ENCODE measurements around the gene FMNL1. TPM values are rescaled to one million over a fixed set of nuclear protein-coding genes. Genes with fewer than 3 reads are reported as not detected.

Gene FMNL1
- total RNA-seq, 1 donor from 2014 or later, result 2.4 TPM

- TF ChIP-seq EZH2 (IDR thresholded peaks at IDR 0.05) (no peak), CTCF (IDR thresholded peaks at IDR 0.05) (no peak)
Observed at GRCh38 chr17:45269912-45270311, 48.2 kb downstream of the FMNL1 start.

GRCh38 chr17:45270828-45271418 is 49.2 kb downstream of the FMNL1 start:
- no peaks in the 10 kb centered on the region for H3K79me2 ChIP-seq (ENCODE audit: low read depth)
- TF ChIP-seq EZH2 (IDR thresholded peaks at IDR 0.05) (no peak), CTCF (IDR thresholded peaks at IDR 0.05) (peak; percentile 83)
- H3K27me3 ChIP-seq, result no peaks in the 10 kb centered on the region
- no peaks in the 10 kb centered on the region for H3K9me3 ChIP-seq (ENCODE audit: low read depth)
- H3K4me1 ChIP-seq, result no peaks in the 10 kb centered on the region
- no peaks in the 10 kb centered on the region for H3K27me3 Mint-ChIP-seq (ENCODE audit: insufficient read depth, low read depth)
- DNase-seq (ENCODE audit: low spot score), result peak; percentile 71
- H3K27ac Mint-ChIP-seq, result no peak overlapping the region
- H3K27ac ChIP-seq, result no peak overlapping the region
- H3K4me3 Mint-ChIP-seq, result no peak overlapping the region
- H3K9ac ChIP-seq, result no peak overlapping the region
- H3K36me3 Mint-ChIP-seq, result peaks cover 27% of the 10 kb centered on the region
- peaks cover 9% of the 10 kb centered on the region for H3K4me1 Mint-ChIP-seq
- no peaks in the 10 kb centered on the region for H3K36me3 ChIP-seq
- no peaks in the 10 kb centered on the region for H4K20me1 ChIP-seq (ENCODE audit: low read depth)
- H3K4me3 ChIP-seq, result no peak overlapping the region
- no peak overlapping the region for H3K4me2 ChIP-seq
- no peaks in the 10 kb centered on the region for H3F3A ChIP-seq (ENCODE audit: low read depth)
- H2AFZ ChIP-seq (replicated peaks), result no peak overlapping the region
- H3K9me3 Mint-ChIP-seq, result no peaks in the 10 kb centered on the region

More at GRCh38 chr17:45269912-45270311, 48.2 kb downstream of the FMNL1 start:
- Histone ChIP-seq H3K4me3 (no peak overlapping the region), H4K20me1 (ENCODE audit: low read depth) (no peaks in the 10 kb centered on the region), H3K4me2 (no peak overlapping the region), H2AFZ (replicated peaks) (no peak overlapping the region), H3K27me3 (no peaks in the 10 kb centered on the region), H3K9me3 (ENCODE audit: low read depth) (no peaks in the 10 kb centered on the region), H3K27ac (no peak overlapping the region), H3K79me2 (ENCODE audit: low read depth) (no peaks in the 10 kb centered on the region), H3K4me1 (no peaks in the 10 kb centered on the region), H3K36me3 (no peaks in the 10 kb centered on the region), H3F3A (ENCODE audit: low read depth) (no peaks in the 10 kb centered on the region), H3K9ac (no peak overlapping the region)
- DNase-seq (ENCODE audit: low spot score), result no peak
- Mint-ChIP-seq H3K4me3 (no peak overlapping the region), H3K9me3 (no peaks in the 10 kb centered on the region), H3K36me3 (peaks cover 25% of the 10 kb centered on the region), H3K27me3 (ENCODE audit: insufficient read depth, low read depth) (no peaks in the 10 kb centered on the region), H3K4me1 (peaks cover 9% of the 10 kb centered on the region), H3K27ac (no peak overlapping the region)

- no peak for DNase-seq (ENCODE audit: low spot score)
- Histone ChIP-seq H3K4me2 (no peak overlapping the region), H4K20me1 (ENCODE audit: low read depth) (no peaks in the 10 kb centered on the region), H3F3A (ENCODE audit: low read depth) (no peaks in the 10 kb centered on the region), H3K4me1 (no peaks in the 10 kb centered on the region), H3K9ac (no peak overlapping the region), H2AFZ (replicated peaks) (no peak overlapping the region), H3K27ac (no peak overlapping the region), H3K79me2 (ENCODE audit: low read depth) (no peaks in the 10 kb centered on the region), H3K4me3 (no peak overlapping the region), H3K9me3 (ENCODE audit: low read depth) (no peaks in the 10 kb centered on the region), H3K27me3 (no peaks in the 10 kb centered on the region), H3K36me3 (no peaks in the 10 kb centered on the region)
- no peaks in the 10 kb centered on the region for H3K9me3 Mint-ChIP-seq
- peaks cover 9% of the 10 kb centered on the region for H3K4me1 Mint-ChIP-seq
- H3K4me3 Mint-ChIP-seq, result no peak overlapping the region
- TF ChIP-seq EZH2phosphoT487 (IDR thresholded peaks at IDR 0.05), result no peak
- no peak for TF ChIP-seq CTCF (IDR thresholded peaks at IDR 0.05)
- TF ChIP-seq EZH2 (IDR thresholded peaks at IDR 0.05), result no peak
- H3K27ac Mint-ChIP-seq, result no peak overlapping the region
- no peaks in the 10 kb centered on the region for H3K27me3 Mint-ChIP-seq (ENCODE audit: insufficient read depth, low read depth)
- peaks cover 27% of the 10 kb centered on the region for H3K36me3 Mint-ChIP-seq
Observed at GRCh38 chr17:45271603-45272002, 49.9 kb downstream of the FMNL1 start.

Measured in neural progenitor cell (in vitro differentiated cells).